GM12878 (cell line): ENCODE data around the gene SLC28A1. TPM values are rescaled to one million over a fixed set of nuclear protein-coding genes. Genes with fewer than 3 reads are reported as not detected.
A peak's percentile ranks its signal among the peaks of the same experiment; 100 is the strongest.

Source experiments
- EP300 ChIP-seq, 2 experiments: fragments of 150-350 bp in 1 of 2; IDR thresholded peaks; 2 replicates each; pipeline ENCODE4 v1.6.1; 2011 to 2012; ENCODE audit warnings: low read depth in 2 of 2, low read length in 2 of 2, borderline replicate concordance in 1 of 2, improper control_type of control experiment in 1 of 2, inconsistent platforms in 1 of 2; ENCODE audit not compliant: control insufficient read depth in 1 of 2
- FOS ChIP-seq: IDR thresholded peaks from 3 replicates; pipeline ENCODE4 v1.6.1; 2011; ENCODE audit warnings: borderline replicate concordance; ENCODE audit not compliant: insufficient read length; ENCODE audit errors: extremely low read depth
- MEF2A ChIP-seq: IDR thresholded peaks from 2 replicates; pipeline ENCODE4 v1.6.1; 2011; ENCODE audit warnings: low read depth, mild to moderate bottlenecking, low read length, moderate library complexity; ENCODE audit not compliant: insufficient read depth
- polyA plus RNA-seq, 11 experiments: library from polyadenylated mRNA; depleted of rRNA in 4 of 11; unstranded in 6 of 11; stranded (reverse) in 5 of 11; fragments of >200 nt; fragmentation: Nextera tagmentation in 4 of 11; fragmentation: Illumina TruSeq in 1 of 11; extraction: Ambion mirVana in 4 of 11; extraction: Trizol in 1 of 11; gene quantifications; 1 replicate in 1 of 11; 2 replicates in 10 of 11; pipeline versions ENCODE4 v1.2.1 to v1.2.3, GENCODE V29; 2011 to 2016; ENCODE audit warnings: inconsistent platforms in 2 of 11, missing spikeins in 2 of 11, low read depth in 1 of 11
- total RNA-seq, 4 experiments: library from RNA; depleted of rRNA in 3 of 4; stranded (reverse); fragments of >200 nt in 3 of 4; fragmentation: Illumina TruSeq in 1 of 4; extraction: Trizol in 1 of 4; gene quantifications; 2 replicates each; pipeline versions ENCODE4 v1.2.1 to v1.2.3, GENCODE V29; 2013 to 2021
- TF ChIP-seq, protein P1 (sequence below): fragments of 450-650 bp; IDR thresholded peaks from 2 replicates; pipeline ENCODE4 v1.6.1; 2017; ENCODE audit warnings: mild to moderate bottlenecking, low read depth, inconsistent platforms; ENCODE audit not compliant: poor library complexity, severe bottlenecking
- TF ChIP-seq, protein P2 (sequence below): fragments of 450-650 bp; IDR thresholded peaks from 2 replicates; pipeline ENCODE4 v1.6.1; 2017; ENCODE audit warnings: antibody characterized with exemption, mild to moderate bottlenecking, moderate library complexity

The SLC28A1 gene
- total and polyA plus RNA-seq, 10 of the 15 experiments (the other 5 are each of a cell fraction or from before 2014, with no cell fraction given): not detected

DNA sequence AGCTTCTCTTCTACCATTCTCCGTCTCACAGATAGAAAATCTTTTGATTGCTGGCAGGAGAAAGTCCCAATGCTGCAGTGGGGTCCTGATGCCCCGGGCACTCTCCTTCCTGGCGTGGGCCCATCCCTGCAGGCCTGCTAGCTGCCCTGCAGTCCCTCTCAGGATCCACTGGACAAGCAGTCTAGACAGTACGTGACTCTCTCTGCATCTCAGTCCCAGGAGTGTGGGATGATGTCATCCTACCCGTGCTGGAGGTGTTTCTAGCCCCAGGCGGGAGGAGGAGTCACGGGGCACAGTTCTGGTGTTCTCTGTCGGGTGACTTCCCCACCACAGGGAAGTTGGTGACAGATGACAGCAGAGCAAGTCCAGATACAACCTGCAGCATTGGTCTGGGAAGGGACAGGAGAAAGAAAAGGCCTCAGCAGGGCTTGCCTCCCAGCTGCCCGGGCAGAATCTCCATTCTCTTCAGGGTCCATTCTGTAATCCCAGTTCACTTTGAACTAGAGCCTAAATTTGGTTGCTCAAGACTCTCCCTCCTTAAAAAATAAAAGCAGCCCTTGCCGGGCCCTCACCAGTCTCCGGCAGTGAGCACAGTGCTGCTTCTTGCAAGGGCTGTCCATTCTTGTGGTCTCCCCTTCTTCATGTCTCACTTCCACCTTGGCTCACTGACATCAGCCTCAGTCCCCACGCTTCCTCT is 30.6 kb downstream of the SLC28A1 start (continued):
- TF ChIP-seq, protein P1, sequence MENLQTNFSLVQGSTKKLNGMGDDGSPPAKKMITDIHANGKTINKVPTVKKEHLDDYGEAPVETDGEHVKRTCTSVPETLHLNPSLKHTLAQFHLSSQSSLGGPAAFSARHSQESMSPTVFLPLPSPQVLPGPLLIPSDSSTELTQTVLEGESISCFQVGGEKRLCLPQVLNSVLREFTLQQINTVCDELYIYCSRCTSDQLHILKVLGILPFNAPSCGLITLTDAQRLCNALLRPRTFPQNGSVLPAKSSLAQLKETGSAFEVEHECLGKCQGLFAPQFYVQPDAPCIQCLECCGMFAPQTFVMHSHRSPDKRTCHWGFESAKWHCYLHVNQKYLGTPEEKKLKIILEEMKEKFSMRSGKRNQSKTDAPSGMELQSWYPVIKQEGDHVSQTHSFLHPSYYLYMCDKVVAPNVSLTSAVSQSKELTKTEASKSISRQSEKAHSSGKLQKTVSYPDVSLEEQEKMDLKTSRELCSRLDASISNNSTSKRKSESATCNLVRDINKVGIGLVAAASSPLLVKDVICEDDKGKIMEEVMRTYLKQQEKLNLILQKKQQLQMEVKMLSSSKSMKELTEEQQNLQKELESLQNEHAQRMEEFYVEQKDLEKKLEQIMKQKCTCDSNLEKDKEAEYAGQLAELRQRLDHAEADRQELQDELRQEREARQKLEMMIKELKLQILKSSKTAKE: peak; percentile 96
- TF ChIP-seq FOS (no peak), EP300 (IDR thresholded peaks at IDR 0.05; ENCODE audit: borderline replicate concordance in 1 of 2, control insufficient read depth in 1 of 2, low read depth in 2 of 2, low read length in 2 of 2) (peak; percentile 16 to 22; a peak in 2 of 4 replicates), MEF2A (no peak)
- TF ChIP-seq, protein P2, sequence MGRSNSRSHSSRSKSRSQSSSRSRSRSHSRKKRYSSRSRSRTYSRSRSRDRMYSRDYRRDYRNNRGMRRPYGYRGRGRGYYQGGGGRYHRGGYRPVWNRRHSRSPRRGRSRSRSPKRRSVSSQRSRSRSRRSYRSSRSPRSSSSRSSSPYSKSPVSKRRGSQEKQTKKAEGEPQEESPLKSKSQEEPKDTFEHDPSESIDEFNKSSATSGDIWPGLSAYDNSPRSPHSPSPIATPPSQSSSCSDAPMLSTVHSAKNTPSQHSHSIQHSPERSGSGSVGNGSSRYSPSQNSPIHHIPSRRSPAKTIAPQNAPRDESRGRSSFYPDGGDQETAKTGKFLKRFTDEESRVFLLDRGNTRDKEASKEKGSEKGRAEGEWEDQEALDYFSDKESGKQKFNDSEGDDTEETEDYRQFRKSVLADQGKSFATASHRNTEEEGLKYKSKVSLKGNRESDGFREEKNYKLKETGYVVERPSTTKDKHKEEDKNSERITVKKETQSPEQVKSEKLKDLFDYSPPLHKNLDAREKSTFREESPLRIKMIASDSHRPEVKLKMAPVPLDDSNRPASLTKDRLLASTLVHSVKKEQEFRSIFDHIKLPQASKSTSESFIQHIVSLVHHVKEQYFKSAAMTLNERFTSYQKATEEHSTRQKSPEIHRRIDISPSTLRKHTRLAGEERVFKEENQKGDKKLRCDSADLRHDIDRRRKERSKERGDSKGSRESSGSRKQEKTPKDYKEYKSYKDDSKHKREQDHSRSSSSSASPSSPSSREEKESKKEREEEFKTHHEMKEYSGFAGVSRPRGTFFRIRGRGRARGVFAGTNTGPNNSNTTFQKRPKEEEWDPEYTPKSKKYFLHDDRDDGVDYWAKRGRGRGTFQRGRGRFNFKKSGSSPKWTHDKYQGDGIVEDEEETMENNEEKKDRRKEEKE: no peak
